ENCODE results near the gene CINP. TPM values are rescaled to one million over a fixed set of nuclear protein-coding genes. Genes with fewer than 3 reads are reported as not detected.

The CINP gene
- 20.6 TPM for total RNA-seq

DNA sequence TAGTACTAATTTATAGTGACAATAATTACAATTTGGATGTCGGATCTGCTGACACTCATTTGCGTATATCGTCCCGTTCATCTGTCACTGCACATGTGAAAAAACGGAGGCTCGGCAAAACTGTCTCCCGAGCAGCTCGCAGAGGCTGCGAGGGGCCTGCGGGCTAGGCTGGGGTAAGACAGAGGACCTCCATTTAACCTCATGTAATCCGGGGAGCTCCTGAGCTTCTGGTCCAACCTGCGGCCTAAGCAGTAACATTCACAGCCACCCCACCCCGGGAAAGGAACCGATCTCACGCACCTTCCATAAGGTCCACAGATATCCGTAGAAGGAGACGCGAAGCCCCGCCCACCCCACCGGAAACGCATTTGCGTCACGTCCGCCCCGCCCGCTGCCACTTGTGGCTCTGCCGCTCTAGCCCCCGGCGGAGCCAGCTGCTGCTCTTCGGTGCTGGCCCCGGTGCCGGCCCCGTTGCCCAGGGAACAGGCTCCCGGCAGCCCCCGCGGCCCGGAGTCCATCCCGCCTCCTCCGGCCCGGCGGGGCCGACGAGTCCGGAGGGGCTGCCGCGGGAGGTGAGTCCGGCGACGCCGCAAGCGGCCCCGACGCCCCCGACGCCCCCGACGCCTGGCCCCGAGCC, at the start of gene CINP, which contains the start of gene TECPR2:
Gene CINP (minus strand): TSS at position 346 of the 637 bp plus-strand sequence. CDS start 39 bp downstream, at position 307.
Gene TECPR2 (plus strand): TSS at position 397 of the 637 bp plus-strand sequence. CDS start 13,781 bp downstream, outside the sequence.
- Histone ChIP-seq H3K4me3 (ENCODE audit: low read length) (peak within 1 kb of the TSS; percentile 66), H3K27me3 (ENCODE audit: insufficient read depth, low read length) (no peaks in the 10 kb centered on the region)

DNA sequence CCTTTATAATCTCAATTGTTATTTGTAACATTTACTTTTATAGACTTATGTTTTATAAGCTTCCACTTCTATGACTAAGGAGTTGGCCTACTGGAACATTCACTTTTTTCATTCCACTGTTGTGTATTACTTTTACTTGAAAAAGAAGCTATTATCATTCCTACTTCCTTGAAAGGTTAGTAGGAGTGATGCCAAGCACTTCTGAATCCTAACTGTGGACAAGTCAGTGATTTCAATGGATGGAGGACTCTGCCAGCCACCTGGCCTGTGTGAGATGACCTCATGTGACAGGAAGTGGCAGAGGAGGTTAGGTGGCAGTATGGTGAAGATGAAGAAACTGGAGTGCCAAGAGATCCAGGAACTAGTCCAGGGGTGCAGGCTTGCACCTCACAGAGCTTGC, 46.0 kb upstream of the CINP start:
- Histone ChIP-seq H3K9me3 (ENCODE audit: low read depth, low read length) (no peaks in the 10 kb centered on the region), H3K27me3 (ENCODE audit: insufficient read depth, low read length) (no peaks in the 10 kb centered on the region), H3K4me3 (ENCODE audit: low read length) (no peak overlapping the region), H3K4me1 (ENCODE audit: insufficient read depth, low read length) (no peaks in the 10 kb centered on the region)

More for the DNA sequence above, at the start of gene CINP, which contains the start of gene TECPR2:
- no peaks in the 10 kb centered on the region for H3K9me3 ChIP-seq (ENCODE audit: low read depth, low read length)
- H3K4me1 ChIP-seq (ENCODE audit: insufficient read depth, low read length) = peaks cover 24% of the 10 kb centered on the region

DNA sequence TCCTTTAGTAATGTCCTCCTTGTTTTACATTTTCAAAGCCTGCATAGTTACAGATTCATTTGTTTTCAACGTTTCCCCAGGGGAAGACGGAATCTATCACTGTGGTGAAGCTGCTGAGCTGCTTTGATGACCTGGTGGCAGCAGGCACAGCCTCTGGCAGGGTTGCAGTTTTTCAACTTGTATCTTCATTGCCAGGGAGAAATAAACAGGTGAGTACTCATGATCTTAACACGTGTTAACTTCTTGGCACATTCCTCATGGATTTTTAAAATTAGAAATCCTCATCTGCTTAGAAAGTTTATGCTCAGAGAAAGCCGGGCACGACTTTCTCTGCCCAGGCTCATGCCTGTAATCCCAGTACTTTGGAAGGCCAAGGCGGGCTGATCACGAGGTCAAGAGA, 44.6 kb upstream of the CINP start:
- Histone ChIP-seq H3K4me1 (ENCODE audit: insufficient read depth, low read length) (no peaks in the 10 kb centered on the region), H3K4me3 (ENCODE audit: low read length) (no peak overlapping the region), H3K9me3 (ENCODE audit: low read depth, low read length) (peaks cover 15% of the 10 kb centered on the region), H3K27me3 (ENCODE audit: insufficient read depth, low read length) (no peaks in the 10 kb centered on the region)

DNA sequence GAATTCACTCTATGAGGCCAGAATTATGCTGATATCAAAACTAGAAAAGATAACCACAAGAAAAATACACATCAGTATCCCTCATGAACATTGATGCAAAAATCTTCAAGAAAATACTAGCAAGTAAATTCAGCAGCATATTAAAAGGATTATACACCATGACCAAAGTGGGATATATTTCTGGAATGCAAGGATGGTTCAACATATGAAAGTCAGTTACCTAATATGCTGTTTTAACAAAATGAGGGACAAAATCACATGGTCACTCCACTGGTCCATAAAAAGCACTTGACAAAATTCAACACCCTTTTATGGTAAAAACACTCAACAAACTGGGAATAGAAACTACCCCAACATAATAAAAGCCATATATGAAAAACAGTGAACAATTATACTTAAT, 40.3 kb upstream of the CINP start:
- Histone ChIP-seq H3K4me3 (ENCODE audit: low read length) (no peak overlapping the region), H3K4me1 (ENCODE audit: insufficient read depth, low read length) (no peaks in the 10 kb centered on the region), H3K9me3 (ENCODE audit: low read depth, low read length) (peaks cover 18% of the 10 kb centered on the region), H3K27me3 (ENCODE audit: insufficient read depth, low read length) (no peaks in the 10 kb centered on the region)

DNA sequence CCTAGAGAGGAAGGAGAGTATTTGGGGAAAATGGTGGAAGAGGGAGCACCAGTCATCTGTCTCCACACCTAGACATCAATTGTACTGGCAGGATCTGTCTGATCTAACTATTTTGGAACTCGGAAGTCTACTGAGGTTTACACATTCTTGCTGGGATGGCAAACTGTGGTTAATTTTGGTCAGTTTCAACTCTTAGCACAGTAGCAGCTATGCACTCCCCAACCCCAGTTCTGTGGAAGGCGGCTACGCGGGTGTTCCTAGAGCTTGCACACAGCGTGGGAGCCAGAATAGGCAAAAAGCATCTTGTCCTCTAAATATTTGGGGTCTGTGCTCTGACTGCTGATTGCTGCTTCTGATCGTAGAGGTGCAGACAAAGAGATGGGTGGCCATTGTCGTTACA, 33.8 kb upstream of the CINP start:
- H3K4me3 ChIP-seq (ENCODE audit: low read length) = no peak overlapping the region
- H3K27me3 ChIP-seq (ENCODE audit: insufficient read depth, low read length) = no peaks in the 10 kb centered on the region
- H3K9me3 ChIP-seq (ENCODE audit: low read depth, low read length) = no peaks in the 10 kb centered on the region
- H3K4me1 ChIP-seq (ENCODE audit: insufficient read depth, low read length) = peaks cover 12% of the 10 kb centered on the region

DNA sequence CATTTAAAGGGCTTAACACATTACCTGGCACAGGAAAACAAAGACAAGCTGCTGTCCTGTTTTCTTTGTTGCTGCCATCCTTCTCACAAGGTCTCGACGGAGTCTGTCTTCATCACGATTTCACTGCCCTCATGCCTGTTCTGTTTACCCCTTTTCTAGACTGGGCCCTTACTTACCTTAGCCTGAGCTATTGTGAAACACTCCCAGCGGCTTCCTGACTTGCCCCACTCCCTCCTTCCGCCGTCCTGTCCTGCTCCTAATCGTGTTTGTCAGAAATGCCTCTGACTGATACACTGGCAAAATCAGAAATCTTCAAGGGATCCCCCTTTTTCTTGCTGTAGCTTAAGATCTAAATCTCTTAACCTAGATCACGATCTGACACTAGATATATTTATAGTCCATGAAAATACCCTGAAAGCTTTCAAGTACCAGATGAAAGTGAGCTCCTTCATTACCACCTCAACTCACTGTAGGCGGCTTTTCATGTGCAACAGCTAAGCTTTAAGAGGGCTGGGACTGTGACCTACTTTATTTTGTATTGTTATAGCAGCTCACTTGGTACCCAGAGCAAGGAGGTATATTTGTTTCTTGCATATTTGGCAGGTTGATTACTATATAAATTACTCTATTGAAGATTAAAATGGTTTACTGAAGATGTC, 32.2 kb upstream of the CINP start:
- Histone ChIP-seq H3K4me1 (ENCODE audit: insufficient read depth, low read length) (peaks cover 18% of the 10 kb centered on the region), H3K9me3 (ENCODE audit: low read depth, low read length) (no peaks in the 10 kb centered on the region), H3K27me3 (ENCODE audit: insufficient read depth, low read length) (no peaks in the 10 kb centered on the region), H3K4me3 (ENCODE audit: low read length) (no peak overlapping the region)

DNA sequence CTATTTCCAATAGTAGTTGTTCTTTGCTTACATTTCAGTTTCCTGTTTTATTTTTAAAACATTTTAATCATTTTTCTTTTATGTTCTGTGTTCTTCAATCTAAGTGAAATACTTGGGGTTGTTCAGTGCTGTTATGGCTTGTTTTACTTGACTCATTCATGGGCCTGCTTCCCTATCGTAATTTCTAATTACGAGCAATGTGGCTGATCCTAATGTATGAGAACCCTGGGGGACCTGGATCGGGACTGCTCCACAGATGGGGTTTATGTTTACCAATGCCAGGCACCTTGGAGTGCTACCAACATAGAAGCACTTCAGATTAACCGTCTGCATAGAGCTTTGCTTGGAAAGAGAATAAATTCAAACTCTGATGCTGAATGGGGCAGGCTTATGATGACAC, 29.8 kb upstream of the CINP start:
- Histone ChIP-seq H3K4me1 (ENCODE audit: insufficient read depth, low read length) (peaks cover 21% of the 10 kb centered on the region), H3K4me3 (ENCODE audit: low read length) (no peak overlapping the region), H3K9me3 (ENCODE audit: low read depth, low read length) (no peaks in the 10 kb centered on the region), H3K27me3 (ENCODE audit: insufficient read depth, low read length) (no peaks in the 10 kb centered on the region)

DNA sequence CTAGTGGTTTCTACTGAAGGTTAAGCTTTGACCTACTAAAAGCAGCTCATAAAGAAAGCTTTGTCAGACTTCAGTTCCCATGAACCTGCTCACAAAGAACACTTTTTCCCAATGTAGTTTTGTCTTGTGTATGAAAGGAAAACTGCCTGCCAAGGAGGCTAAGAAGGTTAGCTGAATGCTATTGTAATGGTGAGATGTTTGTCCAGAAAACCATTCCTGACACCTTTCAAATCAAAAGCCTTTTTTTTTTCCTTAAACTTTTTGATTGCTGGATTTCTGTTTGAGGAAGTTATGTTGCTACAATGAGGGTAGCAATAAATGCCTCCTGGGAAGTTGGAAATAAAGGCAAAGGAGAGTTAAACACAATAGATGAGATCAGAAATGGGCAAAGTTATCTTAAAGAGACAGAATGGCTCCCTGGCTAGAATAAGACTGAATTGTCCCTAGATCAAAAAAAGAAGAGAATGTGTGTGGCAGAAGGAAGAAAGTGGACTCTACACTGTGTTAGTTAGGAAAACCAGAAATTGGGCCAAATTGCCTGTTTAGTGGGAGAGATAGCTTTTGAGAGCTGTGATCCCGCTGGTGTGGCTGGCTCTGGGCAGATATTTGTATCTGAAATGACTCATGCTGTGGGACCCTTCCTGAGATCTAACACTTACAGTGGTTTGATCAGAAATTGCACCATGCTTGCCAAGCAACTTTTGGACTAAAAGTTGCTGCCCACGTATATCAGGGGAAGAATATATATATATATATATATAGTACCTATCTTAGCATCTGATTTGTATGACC, 27.6 kb upstream of the CINP start:
- Histone ChIP-seq H3K9me3 (ENCODE audit: low read depth, low read length) (no peaks in the 10 kb centered on the region), H3K4me1 (ENCODE audit: insufficient read depth, low read length) (peaks cover 21% of the 10 kb centered on the region), H3K4me3 (ENCODE audit: low read length) (no peak overlapping the region), H3K27me3 (ENCODE audit: insufficient read depth, low read length) (no peaks in the 10 kb centered on the region)

DNA sequence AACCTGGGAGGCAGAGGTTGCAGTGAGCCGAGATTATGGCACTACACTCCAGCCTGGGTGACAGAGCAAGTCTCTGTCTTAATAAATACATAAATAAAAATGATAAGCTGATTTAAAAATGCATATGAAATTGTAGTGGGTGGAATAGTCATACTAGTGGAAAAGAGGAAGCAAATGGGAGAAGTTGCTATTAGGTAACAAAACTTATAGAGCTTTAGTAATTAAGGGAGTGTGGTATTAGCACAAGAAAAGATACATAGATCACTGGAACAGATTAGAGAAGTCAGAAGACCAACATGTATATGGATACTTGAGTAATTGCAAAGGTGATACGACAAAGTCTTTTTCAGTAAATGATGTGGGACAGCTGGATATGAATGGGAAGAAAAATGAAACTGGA, 26.6 kb upstream of the CINP start:
- Histone ChIP-seq H3K9me3 (ENCODE audit: low read depth, low read length) (no peaks in the 10 kb centered on the region), H3K4me1 (ENCODE audit: insufficient read depth, low read length) (peaks cover 12% of the 10 kb centered on the region), H3K4me3 (ENCODE audit: low read length) (no peak overlapping the region), H3K27me3 (ENCODE audit: insufficient read depth, low read length) (no peaks in the 10 kb centered on the region)

DNA sequence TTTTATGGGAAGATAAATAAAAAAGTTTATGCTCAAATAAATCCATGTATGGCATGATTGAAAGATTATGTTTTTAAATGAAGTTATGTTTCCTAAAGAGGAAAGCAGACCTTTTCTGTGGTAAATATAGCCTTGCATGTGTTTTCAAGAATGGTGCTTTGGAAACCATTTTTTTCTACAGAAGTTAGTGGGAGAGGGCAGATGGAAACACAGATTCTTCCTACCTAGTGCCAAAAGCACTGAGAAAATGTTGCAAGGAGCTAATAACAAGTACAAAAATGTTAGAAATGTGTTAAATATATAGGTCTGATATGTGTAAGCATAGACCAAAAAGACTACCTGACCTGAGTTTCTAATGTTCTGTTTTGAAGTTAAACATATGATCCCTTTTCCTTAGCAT, 24.4 kb upstream of the CINP start:
- Histone ChIP-seq H3K4me3 (ENCODE audit: low read length) (no peak overlapping the region), H3K27me3 (ENCODE audit: insufficient read depth, low read length) (no peaks in the 10 kb centered on the region), H3K4me1 (ENCODE audit: insufficient read depth, low read length) (peaks cover 9% of the 10 kb centered on the region), H3K9me3 (ENCODE audit: low read depth, low read length) (no peaks in the 10 kb centered on the region)

DNA sequence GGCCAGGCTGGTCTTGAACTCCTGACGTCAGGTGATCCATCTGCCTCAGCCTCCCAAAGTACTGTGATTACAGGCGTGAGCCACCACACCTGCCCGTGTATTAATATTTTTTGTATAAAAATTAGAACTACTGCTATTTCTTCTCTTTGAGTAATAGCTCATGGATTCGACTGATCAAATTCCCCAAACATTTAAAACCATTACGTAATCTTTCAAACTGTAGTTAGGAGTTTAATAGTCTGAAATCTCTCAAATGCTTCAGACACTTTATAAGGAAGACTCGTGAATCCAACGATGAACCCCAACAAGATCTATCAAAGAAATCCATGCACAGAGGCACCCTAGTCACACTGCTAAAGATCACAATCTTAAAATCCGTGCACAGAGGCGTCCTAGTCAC, 16.1 kb upstream of the CINP start:
- Histone ChIP-seq H3K27me3 (ENCODE audit: insufficient read depth, low read length) (no peaks in the 10 kb centered on the region), H3K9me3 (ENCODE audit: low read depth, low read length) (no peaks in the 10 kb centered on the region)

DNA sequence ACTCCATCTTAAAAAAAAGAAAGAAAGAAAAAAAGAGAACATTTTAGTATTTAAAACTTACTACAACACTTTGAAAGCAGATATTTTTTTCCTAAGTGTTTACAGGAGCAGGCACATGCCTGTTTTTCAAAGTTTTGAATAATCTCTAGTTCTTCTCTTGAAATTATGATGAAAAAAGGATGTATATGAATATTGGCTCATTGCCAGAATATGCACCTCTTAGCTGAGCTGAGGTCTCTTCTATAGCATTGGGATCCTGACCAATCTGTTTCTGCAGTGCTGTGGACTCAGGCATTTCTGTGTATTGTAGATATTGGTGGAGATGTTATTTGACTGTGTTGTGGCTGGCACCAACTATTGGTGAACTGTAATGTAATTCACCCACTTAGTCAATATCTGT, 15.0 kb upstream of the CINP start:
- no peaks in the 10 kb centered on the region for H3K27me3 ChIP-seq (ENCODE audit: insufficient read depth, low read length)
- no peak overlapping the region for H3K4me3 ChIP-seq (ENCODE audit: low read length)
- H3K4me1 ChIP-seq (ENCODE audit: insufficient read depth, low read length) = no peaks in the 10 kb centered on the region
- no peaks in the 10 kb centered on the region for H3K9me3 ChIP-seq (ENCODE audit: low read depth, low read length)

More for the DNA sequence above, 16.1 kb upstream of the CINP start:
- Histone ChIP-seq H3K4me3 (ENCODE audit: low read length) (no peak overlapping the region), H3K4me1 (ENCODE audit: insufficient read depth, low read length) (no peaks in the 10 kb centered on the region)

DNA sequence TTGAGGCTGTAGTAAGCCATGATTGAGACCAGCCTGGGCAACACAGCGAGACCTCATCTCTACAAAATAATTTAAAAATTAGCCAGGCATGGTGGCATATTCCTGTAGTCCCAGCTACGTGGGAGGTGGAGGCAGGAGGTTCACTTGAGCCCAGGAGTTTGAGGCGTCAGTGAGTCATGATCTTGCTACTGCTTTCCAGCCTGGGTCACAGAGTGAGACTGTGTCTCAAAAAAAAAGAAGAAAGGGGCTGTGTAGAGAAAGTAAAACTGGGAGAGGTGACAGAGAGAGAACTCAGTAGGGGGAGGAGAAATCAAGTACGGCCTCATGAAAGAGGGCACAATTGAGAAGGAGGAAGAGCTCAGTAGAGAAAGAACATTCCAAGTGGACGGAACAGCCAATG, 12.4 kb upstream of the CINP start:
- Histone ChIP-seq H3K4me1 (ENCODE audit: insufficient read depth, low read length) (peaks cover 14% of the 10 kb centered on the region), H3K4me3 (ENCODE audit: low read length) (no peak overlapping the region)

DNA sequence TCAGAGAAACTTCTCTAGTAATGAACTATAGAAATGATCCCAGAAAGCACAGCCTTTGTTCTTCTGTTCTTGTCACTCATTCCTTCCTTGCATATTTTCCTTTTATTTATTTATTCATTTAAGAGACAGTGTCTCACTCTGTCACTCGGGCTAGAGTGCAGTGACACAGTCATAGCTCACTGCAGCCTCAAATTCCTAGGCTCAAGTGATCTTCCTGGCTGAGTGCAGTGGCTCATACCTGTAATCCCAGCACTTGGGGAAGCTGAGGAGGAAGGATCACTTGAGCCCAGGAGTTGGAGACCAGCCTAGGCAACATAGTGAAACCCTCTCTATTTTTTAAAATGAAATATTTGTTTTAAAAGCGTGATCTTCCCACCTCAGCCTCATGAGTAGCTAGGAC, 11.6 kb upstream of the CINP start:
- H3K27me3 ChIP-seq (ENCODE audit: insufficient read depth, low read length) = no peaks in the 10 kb centered on the region
- H3K4me1 ChIP-seq (ENCODE audit: insufficient read depth, low read length) = peaks cover 21% of the 10 kb centered on the region
- H3K9me3 ChIP-seq (ENCODE audit: low read depth, low read length) = no peaks in the 10 kb centered on the region
- H3K4me3 ChIP-seq (ENCODE audit: low read length) = no peak overlapping the region

More for the DNA sequence above, 12.4 kb upstream of the CINP start:
- no peaks in the 10 kb centered on the region for H3K9me3 ChIP-seq (ENCODE audit: low read depth, low read length)
- H3K27me3 ChIP-seq (ENCODE audit: insufficient read depth, low read length) = no peaks in the 10 kb centered on the region

DNA sequence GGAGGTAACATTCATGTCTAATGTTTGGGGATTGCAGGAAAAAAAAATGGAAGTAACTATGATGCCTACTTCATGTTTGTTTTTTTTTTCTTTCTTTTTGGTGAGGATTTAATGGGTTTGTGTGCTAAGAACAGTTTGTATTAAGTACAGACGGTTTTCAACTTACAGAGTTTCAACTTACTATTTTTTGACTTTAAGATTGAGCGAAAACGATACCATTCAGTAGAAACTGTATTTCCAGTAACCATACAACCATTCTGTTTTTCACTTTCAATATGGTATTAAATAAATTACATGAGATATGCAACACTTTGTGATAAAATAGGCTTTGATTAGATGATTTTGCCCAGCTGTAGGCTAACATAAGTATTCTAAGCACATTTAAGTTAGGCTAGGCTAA, 10.4 kb upstream of the CINP start:
- Histone ChIP-seq H3K9me3 (ENCODE audit: low read depth, low read length) (no peaks in the 10 kb centered on the region), H3K27me3 (ENCODE audit: insufficient read depth, low read length) (no peaks in the 10 kb centered on the region), H3K4me1 (ENCODE audit: insufficient read depth, low read length) (peaks cover 21% of the 10 kb centered on the region), H3K4me3 (ENCODE audit: low read length) (no peak overlapping the region)

Data from mononuclear cell (primary cell).